ENCODE results near the gene HRH1.
A peak's percentile ranks its signal among the peaks of the same experiment; 100 is the strongest.
"Not testable (repeated sequence)": the region's sequence is repeated elsewhere in the genome, so short reads cannot be mapped to it uniquely, and the experiment has no call there.

Gene HRH1

DNA sequence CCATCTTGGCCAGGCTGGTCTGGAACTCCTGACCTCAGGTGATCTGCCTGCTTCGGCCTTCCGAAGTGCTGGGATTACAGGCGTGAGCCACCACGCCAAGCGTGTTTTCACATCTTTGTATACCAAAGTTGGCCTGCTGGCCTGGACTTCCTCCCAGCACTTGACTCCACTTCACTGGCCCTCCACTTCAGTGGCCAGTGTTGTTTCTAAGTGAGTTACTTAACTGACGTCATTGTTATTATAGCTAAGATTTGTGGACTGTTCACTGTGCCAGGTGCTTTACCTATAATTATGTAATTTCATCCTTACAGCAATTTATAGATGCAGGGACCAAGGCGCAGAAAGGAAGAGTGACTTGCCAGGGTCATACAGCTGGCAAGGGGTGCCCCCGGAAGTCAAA, 52.0 kb downstream of the HRH1 start:
- no peak for DNase-seq (ENCODE audit: low read depth)
- no peak overlapping the region for H3K4me3 ChIP-seq (ENCODE audit: low read length)
- TF ChIP-seq, protein P1, sequence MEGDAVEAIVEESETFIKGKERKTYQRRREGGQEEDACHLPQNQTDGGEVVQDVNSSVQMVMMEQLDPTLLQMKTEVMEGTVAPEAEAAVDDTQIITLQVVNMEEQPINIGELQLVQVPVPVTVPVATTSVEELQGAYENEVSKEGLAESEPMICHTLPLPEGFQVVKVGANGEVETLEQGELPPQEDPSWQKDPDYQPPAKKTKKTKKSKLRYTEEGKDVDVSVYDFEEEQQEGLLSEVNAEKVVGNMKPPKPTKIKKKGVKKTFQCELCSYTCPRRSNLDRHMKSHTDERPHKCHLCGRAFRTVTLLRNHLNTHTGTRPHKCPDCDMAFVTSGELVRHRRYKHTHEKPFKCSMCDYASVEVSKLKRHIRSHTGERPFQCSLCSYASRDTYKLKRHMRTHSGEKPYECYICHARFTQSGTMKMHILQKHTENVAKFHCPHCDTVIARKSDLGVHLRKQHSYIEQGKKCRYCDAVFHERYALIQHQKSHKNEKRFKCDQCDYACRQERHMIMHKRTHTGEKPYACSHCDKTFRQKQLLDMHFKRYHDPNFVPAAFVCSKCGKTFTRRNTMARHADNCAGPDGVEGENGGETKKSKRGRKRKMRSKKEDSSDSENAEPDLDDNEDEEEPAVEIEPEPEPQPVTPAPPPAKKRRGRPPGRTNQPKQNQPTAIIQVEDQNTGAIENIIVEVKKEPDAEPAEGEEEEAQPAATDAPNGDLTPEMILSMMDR (conservative IDR thresholded peaks at IDR 0.05; ENCODE audit: low read depth, low read length) = no peak

DNA sequence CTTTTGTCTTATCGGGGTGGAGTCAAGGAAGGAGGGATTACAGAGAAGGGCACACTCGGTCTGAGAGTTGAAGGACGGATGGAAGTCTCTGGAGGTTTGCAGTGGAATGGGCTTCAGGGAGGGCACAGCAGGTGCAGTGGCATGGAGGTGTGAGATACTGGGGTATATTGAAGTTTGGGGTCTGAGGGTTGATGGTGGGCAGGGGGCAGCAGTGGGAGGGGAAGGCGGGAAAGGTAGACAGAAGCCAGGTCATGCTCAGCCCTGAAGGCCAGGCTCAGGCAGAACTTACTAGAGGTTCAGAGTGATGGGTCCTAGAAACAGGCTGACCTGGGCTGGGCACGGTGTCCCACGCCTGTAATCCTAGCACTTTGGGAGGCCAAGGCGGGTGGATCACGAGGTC, 52.7 kb downstream of the HRH1 start:
- no peak for DNase-seq (ENCODE audit: low read depth)
- TF ChIP-seq, protein P1 (conservative IDR thresholded peaks at IDR 0.05; ENCODE audit: low read depth, low read length) = no peak
- no peak overlapping the region for H3K4me3 ChIP-seq (ENCODE audit: low read length)

DNA sequence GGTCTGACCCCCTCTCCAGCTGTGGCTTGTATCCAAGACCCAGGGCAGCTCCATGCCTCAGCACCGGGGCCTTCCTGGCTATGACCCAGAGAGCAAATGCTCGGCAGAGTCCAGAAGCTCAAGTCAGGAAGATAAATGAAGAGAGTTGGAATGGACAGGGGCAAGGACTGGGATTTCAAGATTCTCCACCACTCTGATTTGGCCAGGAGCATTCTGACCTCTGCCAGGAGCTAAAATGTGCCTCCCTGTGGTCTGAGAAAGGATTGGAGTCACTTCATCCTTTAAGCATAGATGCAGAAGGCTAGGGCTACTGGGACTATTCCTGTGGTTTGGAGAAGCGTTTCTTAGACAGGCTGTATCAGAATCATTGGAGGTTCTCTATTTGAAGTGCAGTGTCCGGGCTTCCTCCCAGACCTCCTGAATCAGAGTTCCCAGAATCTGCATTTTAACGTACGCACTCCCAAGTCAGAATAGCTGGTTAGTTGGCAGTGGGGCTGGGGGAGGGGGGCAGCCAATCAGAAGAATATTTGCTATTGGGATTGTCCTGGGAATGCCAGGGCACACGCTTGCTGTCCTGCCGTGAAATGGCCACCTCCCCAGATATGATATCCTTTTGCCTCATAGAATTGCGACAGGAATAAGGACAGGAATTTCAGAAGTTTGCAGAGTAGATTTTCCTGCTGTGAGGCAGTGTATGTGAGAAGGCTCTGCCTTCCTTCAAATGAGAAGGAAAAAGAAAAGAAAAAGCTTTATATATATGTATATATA, 57.4 kb downstream of the HRH1 start:
- H3K4me3 ChIP-seq (ENCODE audit: low read length) = no peak overlapping the region
- TF ChIP-seq, protein P1 (conservative IDR thresholded peaks at IDR 0.05; ENCODE audit: low read depth, low read length) = peak; percentile 30
- DNase-seq (ENCODE audit: low read depth) = no peak

DNA sequence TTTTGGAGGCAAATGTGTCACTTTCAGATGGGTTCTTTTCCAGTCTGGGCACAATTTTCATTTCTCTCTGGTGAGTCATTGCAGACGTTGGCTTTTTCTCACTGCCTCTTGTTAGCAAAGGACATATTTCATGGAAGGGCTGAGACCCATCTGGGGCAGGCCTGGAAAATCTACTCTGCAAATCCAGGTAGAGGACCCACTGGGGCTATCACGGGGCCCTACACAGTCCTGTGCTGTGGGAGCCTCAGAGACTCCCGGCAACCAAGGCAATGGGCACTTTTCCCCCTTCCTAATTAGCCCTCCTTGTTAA, 58.0 kb downstream of the HRH1 start:
- no peak overlapping the region for H3K4me3 ChIP-seq (ENCODE audit: low read length)
- TF ChIP-seq, protein P1 (conservative IDR thresholded peaks at IDR 0.05; ENCODE audit: low read depth, low read length) = no peak
- no peak for DNase-seq (ENCODE audit: low read depth)

DNA sequence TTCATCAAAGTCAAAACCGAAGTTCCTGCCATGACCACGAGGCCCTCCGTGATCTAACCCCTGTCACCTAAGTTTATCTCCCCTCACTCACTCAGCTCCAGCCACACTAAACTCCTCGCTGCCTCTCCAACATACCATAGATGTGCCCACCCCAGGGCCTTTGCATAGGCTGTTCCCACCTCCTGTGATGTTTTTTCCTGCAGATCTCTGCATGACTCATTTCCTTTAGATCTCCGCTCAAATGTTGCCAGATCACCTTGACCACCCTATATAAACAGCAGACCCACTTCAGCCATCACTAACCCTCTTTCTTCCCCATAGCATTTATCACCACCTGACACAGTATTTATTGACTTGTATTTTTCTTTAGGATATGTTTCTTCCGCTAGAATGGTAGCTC, 58.5 kb downstream of the HRH1 start:
- TF ChIP-seq, protein P1 (conservative IDR thresholded peaks at IDR 0.05; ENCODE audit: low read depth, low read length) = no peak
- no peak for DNase-seq (ENCODE audit: low read depth)
- no peak overlapping the region for H3K4me3 ChIP-seq (ENCODE audit: low read length)

DNA sequence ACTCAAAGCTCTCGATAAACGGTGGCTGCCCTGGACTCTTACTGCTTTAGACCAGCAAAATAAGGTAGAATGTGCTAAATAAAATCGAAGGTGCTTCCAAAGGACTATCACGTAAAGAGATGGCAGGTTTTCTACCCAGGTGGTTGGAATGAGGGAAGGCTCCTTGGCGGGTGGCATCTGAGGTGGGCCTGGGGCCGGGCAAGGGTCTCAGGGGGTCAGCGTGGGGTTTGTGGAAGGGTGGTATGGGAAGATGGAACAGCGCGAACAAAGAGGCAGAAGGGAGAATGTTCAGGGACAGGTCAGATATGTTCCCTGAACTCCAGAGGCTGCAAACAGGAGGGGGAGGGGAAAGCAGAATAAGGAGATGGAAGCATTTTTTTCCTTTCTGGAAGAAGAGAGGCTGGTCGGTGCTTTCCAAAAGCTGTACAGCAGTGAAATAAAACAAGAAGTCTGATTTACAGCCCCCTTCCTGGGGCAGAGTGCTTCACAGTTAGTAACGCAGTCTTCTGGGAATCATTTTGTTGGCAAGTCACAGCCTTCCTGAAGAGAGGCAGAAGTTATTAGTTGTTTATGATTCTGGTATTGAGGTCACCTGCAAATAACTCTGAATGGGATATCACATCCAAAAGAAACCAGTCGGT, 59.6 kb downstream of the HRH1 start:
- TF ChIP-seq, protein P1 (conservative IDR thresholded peaks at IDR 0.05; ENCODE audit: low read depth, low read length) = no peak
- no peak for DNase-seq (ENCODE audit: low read depth)
- no peak overlapping the region for H3K4me3 ChIP-seq (ENCODE audit: low read length)

DNA sequence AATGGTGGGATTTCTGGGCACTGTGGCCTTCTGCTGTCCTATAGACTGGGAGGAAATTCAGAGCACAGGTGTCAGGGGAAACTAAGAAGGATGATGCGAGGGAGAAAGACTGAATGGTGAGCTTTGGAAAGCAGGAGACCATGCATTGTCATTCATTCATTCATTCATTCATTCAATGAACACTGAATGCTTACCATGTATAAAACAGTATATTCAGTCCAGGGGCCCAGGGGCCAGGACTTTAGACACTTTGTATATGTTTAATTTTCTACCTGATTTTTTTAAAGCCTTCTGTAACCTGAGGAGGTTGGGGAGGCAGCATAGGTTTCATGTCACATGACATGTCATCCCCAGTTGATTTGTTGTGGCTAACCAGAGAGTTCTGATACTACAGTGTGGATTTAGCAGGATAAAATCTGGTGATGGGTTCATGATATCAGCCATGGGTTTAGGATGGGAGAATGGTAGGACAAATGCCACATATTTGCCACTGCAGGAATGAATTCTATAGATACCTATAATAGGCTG, 60.2 kb downstream of the HRH1 start:
- TF ChIP-seq, protein P1 (conservative IDR thresholded peaks at IDR 0.05; ENCODE audit: low read depth, low read length) = no peak
- no peak overlapping the region for H3K4me3 ChIP-seq (ENCODE audit: low read length)
- DNase-seq (ENCODE audit: low read depth) = no peak

DNA sequence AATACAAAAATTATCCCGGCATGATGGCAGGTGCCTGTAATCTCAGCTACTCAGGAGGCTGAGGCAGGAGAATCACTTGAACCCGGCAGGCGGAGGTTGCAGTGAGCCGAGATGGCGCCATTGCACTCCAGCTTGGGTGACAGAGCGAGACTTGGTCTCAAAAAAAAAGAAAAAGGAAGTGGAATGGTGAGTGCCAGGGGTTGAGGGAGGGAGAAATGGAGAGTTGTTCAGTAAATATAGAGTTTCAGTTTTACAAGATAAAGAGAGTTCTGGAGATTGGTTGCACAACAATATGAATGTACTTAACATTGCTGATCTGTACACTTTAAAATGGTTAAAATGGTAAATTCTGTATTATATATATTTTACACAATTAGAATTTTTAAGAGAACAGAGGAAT, 63.1 kb downstream of the HRH1 start:
- not testable (repeated sequence) for H3K4me3 ChIP-seq (ENCODE audit: low read length); DNase-seq (ENCODE audit: low read depth)
